Calu3 (cell line): ENCODE measurements around the gene GRPR. TPM values are rescaled to one million over a fixed set of nuclear protein-coding genes. Genes with fewer than 3 reads are reported as not detected.

Experiments used
- BruUV-seq: library from RNA; stranded (reverse); fragments of 400-500 nt; replicated peaks from 2 replicates; lab custom pipeline; 2021; lab: Mats Ljungman, UMichigan
- CTCF ChIA-PET: fragments of 300-600 bp; sonication (Branson Sonifier 250); formaldehyde crosslinking; loops from one replicate; lab custom pipeline; 2022; ENCODE audit warnings: antibody characterized with exemption; lab: Charles Lee
- DNase-seq: peaks from one replicate; pipeline ENCODE4 v3.0.0; 2022
- H3K27ac Mint-ChIP-seq: one replicate; pipeline ENCODE4 v1.8.0; 2022; ENCODE audit warnings: mixed read lengths; ENCODE audit not compliant: unreplicated experiment
- H3K27me3 Mint-ChIP-seq: one replicate; pipeline ENCODE4 v1.8.0; 2022; ENCODE audit warnings: mixed read lengths; ENCODE audit not compliant: unreplicated experiment
- H3K36me3 Mint-ChIP-seq: one replicate; pipeline ENCODE4 v1.8.0; 2022; ENCODE audit warnings: mild to moderate bottlenecking, moderate library complexity, mixed read lengths; ENCODE audit not compliant: insufficient read depth, unreplicated experiment
- H3K4me1 Mint-ChIP-seq: one replicate; pipeline ENCODE4 v1.8.0; 2022; ENCODE audit warnings: mild to moderate bottlenecking, low read depth, mixed read lengths; ENCODE audit not compliant: unreplicated experiment
- H3K4me3 Mint-ChIP-seq: one replicate; pipeline ENCODE4 v1.8.0; 2022; ENCODE audit warnings: mild to moderate bottlenecking, low read depth, moderate library complexity, mixed read lengths; ENCODE audit not compliant: unreplicated experiment
- H3K9me3 Mint-ChIP-seq: one replicate; pipeline ENCODE4 v1.8.0; 2022; ENCODE audit warnings: low read depth, mixed read lengths; ENCODE audit not compliant: unreplicated experiment
- CTCF ChIP-seq: fragments of 200-600 bp; IDR thresholded peaks from one replicate; pipeline ENCODE4 v1.8.0; 2022; ENCODE audit warnings: antibody characterized with exemption; ENCODE audit not compliant: unreplicated experiment
- intact Hi-C: fragments of 100-400 bp; cut with micrococcal nuclease; formaldehyde crosslinking; loops from one replicate; pipeline ENCODE4 v1.10.0; 2022; ENCODE audit not compliant: unreplicated experiment
- total RNA-seq: library from RNA; stranded (reverse); gene quantifications from 2 replicates; pipeline ENCODE4 v1.2.3, GENCODE V29; 2022

GRPR gene
- total RNA-seq, 1 experiment from 2014 or later, result 0.85 TPM

GRCh38 chrX:16120431-16120830 lies 2.9 kb upstream of the GRPR start:
- H3K36me3 Mint-ChIP-seq, result peaks cover 5% of the 10 kb centered on the region
- TF ChIP-seq CTCF, result no peak
- no peak overlapping the region for H3K4me3 Mint-ChIP-seq
- intact Hi-C loops, result loop anchor here (10.0 kb wide), 1 partner anchor 186 kb away; no protein-coding TSS in a partner anchor
- no TSS peak for BruUV-seq
- no peak for DNase-seq
- H3K4me1 Mint-ChIP-seq, result peaks cover 20% of the 10 kb centered on the region
- H3K27me3 Mint-ChIP-seq, result no peaks in the 10 kb centered on the region
- CTCF ChIA-PET, result no interaction called here
- H3K9me3 Mint-ChIP-seq, result peaks cover 3% of the 10 kb centered on the region
- H3K27ac Mint-ChIP-seq, result no peak overlapping the region

GRCh38 chrX:16124201-16124600 lies 836 bp downstream of the GRPR start:
- peaks cover 28% of the 10 kb centered on the region for H3K4me1 Mint-ChIP-seq
- no TSS peak for BruUV-seq
- H3K9me3 Mint-ChIP-seq, result peaks cover 1% of the 10 kb centered on the region
- peaks cover 5% of the 10 kb centered on the region for H3K36me3 Mint-ChIP-seq
- H3K27me3 Mint-ChIP-seq, result no peaks in the 10 kb centered on the region
- H3K27ac Mint-ChIP-seq, result no peak overlapping the region
- no peak for DNase-seq
- H3K4me3 Mint-ChIP-seq, result no peak overlapping the region
- no peak for TF ChIP-seq CTCF
- intact Hi-C loops, result loop anchor here (10.0 kb wide), 1 partner anchor 189 kb away; no protein-coding TSS in a partner anchor
- CTCF ChIA-PET, result no interaction called here

DNA sequence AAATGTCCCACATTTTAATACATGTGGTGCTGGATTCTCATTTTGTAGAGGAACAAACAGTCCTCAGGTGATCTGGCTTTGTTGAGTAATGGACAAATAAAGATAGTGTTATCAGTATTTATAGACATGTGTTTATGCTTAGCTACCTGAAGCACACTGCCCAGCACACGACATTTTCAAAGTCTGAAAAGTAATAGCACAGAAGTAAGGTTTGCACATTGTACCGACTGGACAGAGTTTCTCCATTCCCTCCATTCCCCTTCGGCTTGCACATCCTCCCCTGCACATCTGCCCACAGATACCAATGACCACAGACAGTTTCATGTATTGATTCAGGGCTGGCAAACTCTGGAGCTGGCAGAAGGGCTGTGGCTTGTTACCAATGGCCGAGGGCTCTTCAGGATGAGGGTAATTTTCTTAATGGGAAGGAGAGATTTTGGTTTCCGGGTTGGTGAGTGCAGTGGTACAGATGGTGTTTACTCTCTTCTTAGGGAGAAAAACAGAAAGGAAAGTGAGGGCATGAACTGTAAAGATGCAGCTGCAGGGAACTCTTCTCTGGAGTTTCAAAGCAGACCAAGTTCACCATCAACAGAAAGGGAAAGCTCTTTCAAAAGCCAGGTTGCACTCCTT lies 2.3 kb downstream of the GRPR start:
- H3K27me3 Mint-ChIP-seq, result no peaks in the 10 kb centered on the region
- H3K4me3 Mint-ChIP-seq, result no peak overlapping the region
- DNase-seq, result no peak
- CTCF ChIA-PET, result no interaction called here
- no peaks in the 10 kb centered on the region for H3K9me3 Mint-ChIP-seq
- no peak overlapping the region for H3K27ac Mint-ChIP-seq
- H3K4me1 Mint-ChIP-seq, result peaks cover 26% of the 10 kb centered on the region
- no TSS peak for BruUV-seq
- intact Hi-C loops, result loop anchor here (10.0 kb wide), 1 partner anchor 191 kb away; no protein-coding TSS in a partner anchor
- peaks cover 5% of the 10 kb centered on the region for H3K36me3 Mint-ChIP-seq
- no peak for TF ChIP-seq CTCF

- H3K4me1 Mint-ChIP-seq, result peaks cover 13% of the 10 kb centered on the region
- intact Hi-C loops, result no loop called here
- H3K4me3 Mint-ChIP-seq, result no peak overlapping the region
- H3K9me3 Mint-ChIP-seq, result no peaks in the 10 kb centered on the region
- BruUV-seq, result no TSS peak
- TF ChIP-seq CTCF, result no peak
- CTCF ChIA-PET, result no interaction called here
- H3K27ac Mint-ChIP-seq, result no peak overlapping the region
- no peaks in the 10 kb centered on the region for H3K36me3 Mint-ChIP-seq
- DNase-seq, result no peak
- no peaks in the 10 kb centered on the region for H3K27me3 Mint-ChIP-seq
These were observed 7.3 kb downstream of the GRPR start for GRCh38 chrX:16130707-16131106.
